Vagina (tissue), 2 donors: ENCODE results near the gene ASPG. TPM values are rescaled to one million over a fixed set of nuclear protein-coding genes. Genes with fewer than 3 reads are reported as not detected.

Experiments
- DNase-seq, 2 donors: peaks; one replicate each; pipeline ENCODE4 v3.0.0-alpha.2; 2017; ENCODE audit errors: extremely low spot score in 2 of 2
- H3K27ac ChIP-seq: fragments of 200-600 bp; sonication (generic); one replicate; pipeline ENCODE4 v1.5.1; 2019
- H3K27me3 ChIP-seq: fragments of 200-600 bp; sonication (generic); one replicate; pipeline ENCODE4 v1.5.1; 2019
- H3K36me3 ChIP-seq, 2 donors: fragments of 200-600 bp; sonication (generic); one replicate each; pipeline ENCODE4 v1.5.1; 2017 to 2019
- H3K4me1 ChIP-seq: fragments of 200-600 bp; sonication (generic); one replicate; pipeline ENCODE4 v1.5.1; 2019
- H3K4me3 ChIP-seq, 2 donors: fragments of 200-600 bp; sonication (generic); 1 replicate in 1 of 2; 2 replicates in 1 of 2; pipeline ENCODE4 v1.5.1; 2016 to 2019
- H3K9me3 ChIP-seq: fragments of 200-600 bp; sonication (generic); one replicate; pipeline ENCODE4 v1.5.1; 2019
- CTCF ChIP-seq, 3 experiments: fragments of 450-650 bp in 2 of 3; fragments of 200-600 bp in 1 of 3; sonication (generic) in 1 of 3; IDR thresholded peaks; one replicate each; pipeline ENCODE4 v1.5.1; 2017 to 2019; ENCODE audit warnings: antibody characterized with exemption in 3 of 3, mild to moderate bottlenecking in 2 of 3, moderate library complexity in 2 of 3
- POLR2A ChIP-seq, 2 donors: fragments of 450-650 bp; IDR thresholded peaks; one replicate each; pipeline ENCODE4 v1.6.1; 2017; ENCODE audit warnings: antibody characterized with exemption in 2 of 2, mild to moderate bottlenecking in 2 of 2, moderate library complexity in 2 of 2
- POLR2AphosphoS5 ChIP-seq, 2 donors: sonication (generic); formaldehyde crosslinking; IDR thresholded peaks; one replicate each; pipeline ENCODE4 v1.9.0; 2017; ENCODE audit warnings: antibody characterized with exemption in 2 of 2, mild to moderate bottlenecking in 2 of 2, low read depth in 1 of 2; ENCODE audit not compliant: insufficient read depth in 1 of 2
- intact Hi-C: fragments of 100-400 bp; cut with DNase I; formaldehyde crosslinking; loops from one replicate; pipeline ENCODE4 v1.15.1; 2023
- total RNA-seq: library from RNA; depleted of rRNA; stranded (reverse); fragments of >200 nt; gene quantifications from one replicate; pipeline ENCODE4 v1.2.3, GENCODE V29; 2016

ASPG gene
- total RNA-seq, 1 donor from 2014 or later, result 3.7 TPM

- H3K27ac ChIP-seq, result peak overlapping the region; percentile 13
These were observed 21.6 kb downstream of the ASPG start for GRCh38 chr14:104107101-104107581.

GRCh38 chr14:104107611-104108569, 22.4 kb downstream of the ASPG start:
- Histone ChIP-seq H3K36me3 (no peaks in the 10 kb centered on the region), H3K9me3 (no peaks in the 10 kb centered on the region), H3K4me1 (peaks cover 10% of the 10 kb centered on the region), H3K4me3 (no peak overlapping the region), H3K27ac (peak overlapping the region; percentile 13), H3K27me3 (no peaks in the 10 kb centered on the region)
- no peak for TF ChIP-seq CTCF (IDR thresholded peaks at IDR 0.05)
- no peak for TF ChIP-seq POLR2A (IDR thresholded peaks at IDR 0.05)
- peak in 1 of 2 donors; percentile 14 for TF ChIP-seq POLR2AphosphoS5 (IDR thresholded peaks at IDR 0.05; ENCODE audit: insufficient read depth in 1 of 2, low read depth in 1 of 2)
- intact Hi-C loops, result no loop called here
- DNase-seq, result no peak

More at GRCh38 chr14:104107101-104107581, 21.6 kb downstream of the ASPG start:
- Histone ChIP-seq H3K36me3 (no peaks in the 10 kb centered on the region), H3K9me3 (no peaks in the 10 kb centered on the region), H3K4me1 (peaks cover 10% of the 10 kb centered on the region), H3K4me3 (no peak overlapping the region), H3K27me3 (no peaks in the 10 kb centered on the region)
- no peak for TF ChIP-seq POLR2A (IDR thresholded peaks at IDR 0.05)
- TF ChIP-seq CTCF (IDR thresholded peaks at IDR 0.05), result no peak
- intact Hi-C loops, result no loop called here
- no peak for DNase-seq

GRCh38 chr14:104108570-104109541, 23.4 kb downstream of the ASPG start:
- Histone ChIP-seq H3K27ac (no peak overlapping the region), H3K27me3 (no peaks in the 10 kb centered on the region), H3K4me3 (no peak overlapping the region), H3K36me3 (no peaks in the 10 kb centered on the region), H3K4me1 (peaks cover 20% of the 10 kb centered on the region), H3K9me3 (no peaks in the 10 kb centered on the region)
- intact Hi-C loops, result no loop called here
- TF ChIP-seq POLR2AphosphoS5 (IDR thresholded peaks at IDR 0.05; ENCODE audit: insufficient read depth in 1 of 2, low read depth in 1 of 2), result peak in 1 of 2 donors; percentile 2
- no peak for TF ChIP-seq CTCF (IDR thresholded peaks at IDR 0.05)
- TF ChIP-seq POLR2A (IDR thresholded peaks at IDR 0.05), result no peak
- DNase-seq, result no peak

GRCh38 chr14:104109731-104110361, 24.3 kb downstream of the ASPG start:
- Histone ChIP-seq H3K4me3 (no peak overlapping the region), H3K27ac (no peak overlapping the region), H3K27me3 (no peaks in the 10 kb centered on the region), H3K36me3 (no peaks in the 10 kb centered on the region), H3K9me3 (no peaks in the 10 kb centered on the region), H3K4me1 (peaks cover 11% of the 10 kb centered on the region)
- TF ChIP-seq CTCF (IDR thresholded peaks at IDR 0.05), result no peak
- TF ChIP-seq POLR2A (IDR thresholded peaks at IDR 0.05), result no peak
- no peak for TF ChIP-seq POLR2AphosphoS5 (IDR thresholded peaks at IDR 0.05; ENCODE audit: insufficient read depth in 1 of 2, low read depth in 1 of 2)
- DNase-seq, result no peak
- intact Hi-C loops, result no loop called here
